Kidney capillary endothelial cell (primary cell): ENCODE results near the gene TNFAIP6.

Experiments used
- DNase-seq: peaks from one replicate; pipeline ENCODE4 v3.0.0-alpha.2; 2018; ENCODE audit warnings: low spot score

Gene TNFAIP6

DNA sequence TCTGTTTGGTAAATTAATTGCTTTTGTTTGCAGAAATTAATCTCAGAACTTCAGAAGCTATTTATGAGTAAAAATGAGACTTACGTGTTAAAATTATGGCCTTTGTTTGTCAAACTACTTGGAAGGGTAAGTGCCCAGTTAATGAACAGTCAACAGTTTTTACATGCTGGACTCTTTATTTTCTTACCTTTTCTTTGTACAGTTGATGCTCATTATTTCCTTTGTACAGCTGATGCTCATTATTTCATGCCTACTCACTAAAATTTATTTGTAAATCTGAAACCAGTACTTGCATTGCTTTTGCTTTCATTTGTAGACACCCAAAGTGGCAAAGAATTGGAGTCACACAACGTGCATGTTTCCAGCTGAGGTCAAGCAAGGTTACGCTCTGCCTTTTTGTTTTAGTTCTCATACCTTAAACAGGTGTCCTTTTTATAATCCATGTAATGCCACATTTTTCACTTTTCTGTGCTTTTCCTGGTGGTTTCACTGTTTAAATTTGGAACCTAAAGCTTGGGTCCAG lies 65.6 kb downstream of the TNFAIP6 start:
- DNase-seq: no peak

DNA sequence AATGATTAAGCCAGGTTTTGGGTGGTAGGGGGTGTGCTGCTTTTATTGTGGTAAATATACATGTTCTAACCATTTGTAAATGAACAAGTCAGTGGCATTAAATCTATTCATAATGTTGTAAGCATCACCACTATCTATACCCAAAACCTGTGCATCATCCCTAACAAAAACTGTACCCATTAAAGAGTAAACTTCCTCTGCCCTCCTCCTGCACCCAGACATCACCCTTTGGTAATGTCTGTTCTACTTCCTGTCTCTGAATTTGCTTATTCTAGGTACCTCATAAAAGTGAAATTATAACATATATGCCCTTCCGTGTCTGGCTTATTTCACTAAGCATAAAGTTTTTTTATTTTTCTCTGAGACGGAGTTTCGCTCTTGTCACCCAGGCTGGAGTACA lies 66.4 kb downstream of the TNFAIP6 start:
- no peak for DNase-seq
